ENCODE measurements around the gene LIG1.

DNA sequence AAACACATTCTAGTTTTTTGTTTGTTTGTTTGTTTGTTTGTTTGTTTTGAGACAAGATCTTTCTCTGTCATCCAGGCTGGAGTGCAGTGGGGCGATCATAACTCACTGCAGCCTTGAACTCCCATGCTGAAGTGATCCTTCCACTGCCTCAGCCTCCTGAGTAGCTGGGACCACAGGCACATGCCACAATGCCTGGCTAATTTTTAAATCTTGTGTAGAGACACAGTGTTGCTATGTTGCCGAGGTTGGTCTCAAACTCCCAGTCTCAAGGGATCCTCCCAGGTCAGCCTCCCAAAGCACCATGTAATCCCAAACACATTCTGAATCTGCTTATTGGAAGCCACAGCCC, 75.3 kb downstream of the LIG1 start:
- TF ChIP-seq, protein P1, sequence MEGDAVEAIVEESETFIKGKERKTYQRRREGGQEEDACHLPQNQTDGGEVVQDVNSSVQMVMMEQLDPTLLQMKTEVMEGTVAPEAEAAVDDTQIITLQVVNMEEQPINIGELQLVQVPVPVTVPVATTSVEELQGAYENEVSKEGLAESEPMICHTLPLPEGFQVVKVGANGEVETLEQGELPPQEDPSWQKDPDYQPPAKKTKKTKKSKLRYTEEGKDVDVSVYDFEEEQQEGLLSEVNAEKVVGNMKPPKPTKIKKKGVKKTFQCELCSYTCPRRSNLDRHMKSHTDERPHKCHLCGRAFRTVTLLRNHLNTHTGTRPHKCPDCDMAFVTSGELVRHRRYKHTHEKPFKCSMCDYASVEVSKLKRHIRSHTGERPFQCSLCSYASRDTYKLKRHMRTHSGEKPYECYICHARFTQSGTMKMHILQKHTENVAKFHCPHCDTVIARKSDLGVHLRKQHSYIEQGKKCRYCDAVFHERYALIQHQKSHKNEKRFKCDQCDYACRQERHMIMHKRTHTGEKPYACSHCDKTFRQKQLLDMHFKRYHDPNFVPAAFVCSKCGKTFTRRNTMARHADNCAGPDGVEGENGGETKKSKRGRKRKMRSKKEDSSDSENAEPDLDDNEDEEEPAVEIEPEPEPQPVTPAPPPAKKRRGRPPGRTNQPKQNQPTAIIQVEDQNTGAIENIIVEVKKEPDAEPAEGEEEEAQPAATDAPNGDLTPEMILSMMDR (conservative IDR thresholded peaks at IDR 0.05; ENCODE audit: low read depth in 2 of 2) = no peak
- TF ChIP-seq, protein P2, sequence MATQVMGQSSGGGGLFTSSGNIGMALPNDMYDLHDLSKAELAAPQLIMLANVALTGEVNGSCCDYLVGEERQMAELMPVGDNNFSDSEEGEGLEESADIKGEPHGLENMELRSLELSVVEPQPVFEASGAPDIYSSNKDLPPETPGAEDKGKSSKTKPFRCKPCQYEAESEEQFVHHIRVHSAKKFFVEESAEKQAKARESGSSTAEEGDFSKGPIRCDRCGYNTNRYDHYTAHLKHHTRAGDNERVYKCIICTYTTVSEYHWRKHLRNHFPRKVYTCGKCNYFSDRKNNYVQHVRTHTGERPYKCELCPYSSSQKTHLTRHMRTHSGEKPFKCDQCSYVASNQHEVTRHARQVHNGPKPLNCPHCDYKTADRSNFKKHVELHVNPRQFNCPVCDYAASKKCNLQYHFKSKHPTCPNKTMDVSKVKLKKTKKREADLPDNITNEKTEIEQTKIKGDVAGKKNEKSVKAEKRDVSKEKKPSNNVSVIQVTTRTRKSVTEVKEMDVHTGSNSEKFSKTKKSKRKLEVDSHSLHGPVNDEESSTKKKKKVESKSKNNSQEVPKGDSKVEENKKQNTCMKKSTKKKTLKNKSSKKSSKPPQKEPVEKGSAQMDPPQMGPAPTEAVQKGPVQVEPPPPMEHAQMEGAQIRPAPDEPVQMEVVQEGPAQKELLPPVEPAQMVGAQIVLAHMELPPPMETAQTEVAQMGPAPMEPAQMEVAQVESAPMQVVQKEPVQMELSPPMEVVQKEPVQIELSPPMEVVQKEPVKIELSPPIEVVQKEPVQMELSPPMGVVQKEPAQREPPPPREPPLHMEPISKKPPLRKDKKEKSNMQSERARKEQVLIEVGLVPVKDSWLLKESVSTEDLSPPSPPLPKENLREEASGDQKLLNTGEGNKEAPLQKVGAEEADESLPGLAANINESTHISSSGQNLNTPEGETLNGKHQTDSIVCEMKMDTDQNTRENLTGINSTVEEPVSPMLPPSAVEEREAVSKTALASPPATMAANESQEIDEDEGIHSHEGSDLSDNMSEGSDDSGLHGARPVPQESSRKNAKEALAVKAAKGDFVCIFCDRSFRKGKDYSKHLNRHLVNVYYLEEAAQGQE (IDR thresholded peaks at IDR 0.05; ENCODE audit: unreplicated experiment) = no peak
- TF ChIP-seq EZH2phosphoT487 (IDR thresholded peaks at IDR 0.05; ENCODE audit: unreplicated experiment) (no peak), POLR2AphosphoS5 (IDR thresholded peaks at IDR 0.05; ENCODE audit: low read depth) (no peak), NANOG (IDR thresholded peaks at IDR 0.05; ENCODE audit: borderline replicate concordance) (no peak), EZH2 (IDR thresholded peaks at IDR 0.05; ENCODE audit: low read depth, unreplicated experiment) (no peak), CREB1 (CRISPR knock-in tag; IDR thresholded peaks at IDR 0.05; ENCODE audit: low read depth) (no peak), STAT1 (IDR thresholded peaks at IDR 0.05; ENCODE audit: unreplicated experiment) (no peak), JUNB (IDR thresholded peaks at IDR 0.05; ENCODE audit: unreplicated experiment) (no peak), ZNF114 (CRISPR knock-in tag; IDR thresholded peaks at IDR 0.05) (no peak), ZNF331 (CRISPR knock-in tag; IDR thresholded peaks at IDR 0.05; ENCODE audit: low read depth) (no peak)
- TF ChIP-seq, protein P3, sequence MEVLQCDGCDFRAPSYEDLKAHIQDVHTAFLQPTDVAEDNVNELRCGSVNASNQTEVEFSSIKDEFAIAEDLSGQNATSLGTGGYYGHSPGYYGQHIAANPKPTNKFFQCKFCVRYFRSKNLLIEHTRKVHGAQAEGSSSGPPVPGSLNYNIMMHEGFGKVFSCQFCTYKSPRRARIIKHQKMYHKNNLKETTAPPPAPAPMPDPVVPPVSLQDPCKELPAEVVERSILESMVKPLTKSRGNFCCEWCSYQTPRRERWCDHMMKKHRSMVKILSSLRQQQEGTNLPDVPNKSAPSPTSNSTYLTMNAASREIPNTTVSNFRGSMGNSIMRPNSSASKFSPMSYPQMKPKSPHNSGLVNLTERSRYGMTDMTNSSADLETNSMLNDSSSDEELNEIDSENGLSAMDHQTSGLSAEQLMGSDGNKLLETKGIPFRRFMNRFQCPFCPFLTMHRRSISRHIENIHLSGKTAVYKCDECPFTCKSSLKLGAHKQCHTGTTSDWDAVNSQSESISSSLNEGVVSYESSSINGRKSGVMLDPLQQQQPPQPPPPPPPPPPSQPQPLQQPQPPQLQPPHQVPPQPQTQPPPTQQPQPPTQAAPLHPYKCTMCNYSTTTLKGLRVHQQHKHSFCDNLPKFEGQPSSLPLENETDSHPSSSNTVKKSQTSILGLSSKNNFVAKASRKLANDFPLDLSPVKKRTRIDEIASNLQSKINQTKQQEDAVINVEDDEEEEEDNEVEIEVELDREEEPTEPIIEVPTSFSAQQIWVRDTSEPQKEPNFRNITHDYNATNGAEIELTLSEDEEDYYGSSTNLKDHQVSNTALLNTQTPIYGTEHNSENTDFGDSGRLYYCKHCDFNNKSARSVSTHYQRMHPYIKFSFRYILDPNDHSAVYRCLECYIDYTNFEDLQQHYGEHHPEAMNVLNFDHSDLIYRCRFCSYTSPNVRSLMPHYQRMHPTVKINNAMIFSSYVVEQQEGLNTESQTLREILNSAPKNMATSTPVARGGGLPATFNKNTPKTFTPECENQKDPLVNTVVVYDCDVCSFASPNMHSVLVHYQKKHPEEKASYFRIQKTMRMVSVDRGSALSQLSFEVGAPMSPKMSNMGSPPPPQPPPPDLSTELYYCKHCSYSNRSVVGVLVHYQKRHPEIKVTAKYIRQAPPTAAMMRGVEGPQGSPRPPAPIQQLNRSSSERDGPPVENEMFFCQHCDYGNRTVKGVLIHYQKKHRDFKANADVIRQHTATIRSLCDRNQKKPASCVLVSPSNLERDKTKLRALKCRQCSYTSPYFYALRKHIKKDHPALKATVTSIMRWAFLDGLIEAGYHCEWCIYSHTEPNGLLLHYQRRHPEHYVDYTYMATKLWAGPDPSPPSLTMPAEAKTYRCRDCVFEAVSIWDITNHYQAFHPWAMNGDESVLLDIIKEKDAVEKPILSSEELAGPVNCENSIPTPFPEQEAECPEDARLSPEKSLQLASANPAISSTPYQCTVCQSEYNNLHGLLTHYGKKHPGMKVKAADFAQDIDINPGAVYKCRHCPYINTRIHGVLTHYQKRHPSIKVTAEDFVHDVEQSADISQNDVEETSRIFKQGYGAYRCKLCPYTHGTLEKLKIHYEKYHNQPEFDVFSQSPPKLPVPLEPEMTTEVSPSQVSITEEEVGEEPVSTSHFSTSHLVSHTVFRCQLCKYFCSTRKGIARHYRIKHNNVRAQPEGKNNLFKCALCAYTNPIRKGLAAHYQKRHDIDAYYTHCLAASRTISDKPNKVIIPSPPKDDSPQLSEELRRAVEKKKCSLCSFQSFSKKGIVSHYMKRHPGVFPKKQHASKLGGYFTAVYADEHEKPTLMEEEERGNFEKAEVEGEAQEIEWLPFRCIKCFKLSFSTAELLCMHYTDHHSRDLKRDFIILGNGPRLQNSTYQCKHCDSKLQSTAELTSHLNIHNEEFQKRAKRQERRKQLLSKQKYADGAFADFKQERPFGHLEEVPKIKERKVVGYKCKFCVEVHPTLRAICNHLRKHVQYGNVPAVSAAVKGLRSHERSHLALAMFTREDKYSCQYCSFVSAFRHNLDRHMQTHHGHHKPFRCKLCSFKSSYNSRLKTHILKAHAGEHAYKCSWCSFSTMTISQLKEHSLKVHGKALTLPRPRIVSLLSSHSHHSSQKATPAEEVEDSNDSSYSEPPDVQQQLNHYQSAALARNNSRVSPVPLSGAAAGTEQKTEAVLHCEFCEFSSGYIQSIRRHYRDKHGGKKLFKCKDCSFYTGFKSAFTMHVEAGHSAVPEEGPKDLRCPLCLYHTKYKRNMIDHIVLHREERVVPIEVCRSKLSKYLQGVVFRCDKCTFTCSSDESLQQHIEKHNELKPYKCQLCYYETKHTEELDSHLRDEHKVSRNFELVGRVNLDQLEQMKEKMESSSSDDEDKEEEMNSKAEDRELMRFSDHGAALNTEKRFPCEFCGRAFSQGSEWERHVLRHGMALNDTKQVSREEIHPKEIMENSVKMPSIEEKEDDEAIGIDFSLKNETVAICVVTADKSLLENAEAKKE (CRISPR knock-in tag; IDR thresholded peaks at IDR 0.05) = no peak
- TF ChIP-seq, protein P4, sequence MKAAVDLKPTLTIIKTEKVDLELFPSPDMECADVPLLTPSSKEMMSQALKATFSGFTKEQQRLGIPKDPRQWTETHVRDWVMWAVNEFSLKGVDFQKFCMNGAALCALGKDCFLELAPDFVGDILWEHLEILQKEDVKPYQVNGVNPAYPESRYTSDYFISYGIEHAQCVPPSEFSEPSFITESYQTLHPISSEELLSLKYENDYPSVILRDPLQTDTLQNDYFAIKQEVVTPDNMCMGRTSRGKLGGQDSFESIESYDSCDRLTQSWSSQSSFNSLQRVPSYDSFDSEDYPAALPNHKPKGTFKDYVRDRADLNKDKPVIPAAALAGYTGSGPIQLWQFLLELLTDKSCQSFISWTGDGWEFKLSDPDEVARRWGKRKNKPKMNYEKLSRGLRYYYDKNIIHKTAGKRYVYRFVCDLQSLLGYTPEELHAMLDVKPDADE (IDR thresholded peaks at IDR 0.05) = no peak
